Spinal cord (tissue), 10 donors: ENCODE data around the gene HYAL2. TPM values are rescaled to one million over a fixed set of nuclear protein-coding genes. Genes with fewer than 3 reads are reported as not detected.

Experiments
- DNase-seq, 6 donors: peaks; one replicate each; pipeline versions ENCODE4 v3.0.0 to v3.0.0-alpha.2; 2013 to 2015; ENCODE audit warnings: low spot score in 6 of 6, low read depth in 4 of 6
- H3K27ac ChIP-seq: one replicate; pipeline ENCODE4 v1.5.1; 2013; ENCODE audit warnings: low read depth, low read length, control low read depth
- H3K27me3 ChIP-seq: one replicate; pipeline ENCODE4 v1.6.1; 2013; ENCODE audit warnings: low read length; ENCODE audit not compliant: control insufficient read depth, insufficient read depth
- H3K36me3 ChIP-seq: one replicate; pipeline ENCODE4 v1.6.1; 2013; ENCODE audit warnings: low read length; ENCODE audit not compliant: control insufficient read depth, insufficient read depth
- H3K4me1 ChIP-seq: one replicate; pipeline ENCODE4 v1.6.1; 2013; ENCODE audit warnings: low read length; ENCODE audit not compliant: control insufficient read depth, insufficient read depth
- H3K4me3 ChIP-seq: one replicate; pipeline ENCODE4 v1.5.1; 2013; ENCODE audit warnings: low read depth, low read length, control low read depth
- H3K9me3 ChIP-seq: one replicate; pipeline ENCODE4 v1.6.1; 2013; ENCODE audit warnings: low read length; ENCODE audit not compliant: control insufficient read depth, insufficient read depth
- WGBS: methylation state at CpG from one replicate; pipeline ENCODE4 v1.1.5; 2013; ENCODE audit warnings: missing lambda C conversion rate; ENCODE audit not compliant: insufficient coverage; 5-methylcytosine and 5-hydroxymethylcytosine counted together
- polyA plus RNA-seq, 2 donors: library from polyadenylated mRNA; unstranded; fragments of 120-200 nt; gene quantifications; one replicate each; pipeline ENCODE4 v1.2.1, GENCODE V29; 2013; ENCODE audit not compliant: insufficient read length in 2 of 2
- total RNA-seq, 2 donors: library from RNA; depleted of rRNA in 1 of 2; stranded (reverse); fragments of 120-200 nt in 1 of 2; fragments of >200 nt in 1 of 2; gene quantifications; one replicate each; pipeline versions ENCODE4 v1.2.3 to v1.2.4, GENCODE V29; 2013 to 2014
- donor health status: healthy.

Gene HYAL2
- total and polyA plus RNA-seq, 4 donors: 30.0 to 92.3 (median 38.1) TPM

DNA sequence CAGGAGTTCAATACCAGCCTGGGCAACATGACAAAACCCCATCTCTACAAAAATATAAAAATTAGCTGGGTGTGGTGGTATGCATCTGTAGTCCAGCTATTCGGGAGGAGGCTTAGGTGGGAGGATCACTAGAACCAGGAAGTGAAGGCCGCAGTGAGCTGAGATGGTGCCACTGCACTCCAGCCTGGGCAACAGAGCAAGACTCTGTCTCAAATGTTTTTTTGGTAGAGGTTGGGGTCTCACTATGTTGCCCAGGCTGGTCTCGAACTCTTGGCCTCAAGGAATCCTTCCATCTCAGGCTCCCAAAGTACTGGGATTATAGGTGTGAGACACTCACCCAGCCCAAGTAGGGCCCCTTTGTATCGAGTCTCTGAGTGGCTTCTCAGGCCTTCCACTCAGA lies 28.5 kb downstream of the HYAL2 start:
- 95% methylated on average over 3 of the region's 4 CpGs for WGBS
- Histone ChIP-seq H3K4me1 (peaks cover 48% of the 10 kb centered on the region), H3K9me3 (no peaks in the 10 kb centered on the region), H3K27me3 (no peaks in the 10 kb centered on the region), H3K4me3 (no peak overlapping the region), H3K27ac (no peak overlapping the region), H3K36me3 (peaks cover 43% of the 10 kb centered on the region)
- DNase-seq: no peak

GRCh38 chr3:50293079-50293801 lies 29.3 kb downstream of the HYAL2 start:
- Histone ChIP-seq H3K4me1 (peaks cover 39% of the 10 kb centered on the region), H3K4me3 (no peak overlapping the region), H3K9me3 (no peaks in the 10 kb centered on the region), H3K27ac (peak overlapping the region; percentile 87), H3K27me3 (no peaks in the 10 kb centered on the region), H3K36me3 (peaks cover 51% of the 10 kb centered on the region)
- no peak for DNase-seq
- WGBS: 87% methylated on average over 12 of the region's 12 CpGs

DNA sequence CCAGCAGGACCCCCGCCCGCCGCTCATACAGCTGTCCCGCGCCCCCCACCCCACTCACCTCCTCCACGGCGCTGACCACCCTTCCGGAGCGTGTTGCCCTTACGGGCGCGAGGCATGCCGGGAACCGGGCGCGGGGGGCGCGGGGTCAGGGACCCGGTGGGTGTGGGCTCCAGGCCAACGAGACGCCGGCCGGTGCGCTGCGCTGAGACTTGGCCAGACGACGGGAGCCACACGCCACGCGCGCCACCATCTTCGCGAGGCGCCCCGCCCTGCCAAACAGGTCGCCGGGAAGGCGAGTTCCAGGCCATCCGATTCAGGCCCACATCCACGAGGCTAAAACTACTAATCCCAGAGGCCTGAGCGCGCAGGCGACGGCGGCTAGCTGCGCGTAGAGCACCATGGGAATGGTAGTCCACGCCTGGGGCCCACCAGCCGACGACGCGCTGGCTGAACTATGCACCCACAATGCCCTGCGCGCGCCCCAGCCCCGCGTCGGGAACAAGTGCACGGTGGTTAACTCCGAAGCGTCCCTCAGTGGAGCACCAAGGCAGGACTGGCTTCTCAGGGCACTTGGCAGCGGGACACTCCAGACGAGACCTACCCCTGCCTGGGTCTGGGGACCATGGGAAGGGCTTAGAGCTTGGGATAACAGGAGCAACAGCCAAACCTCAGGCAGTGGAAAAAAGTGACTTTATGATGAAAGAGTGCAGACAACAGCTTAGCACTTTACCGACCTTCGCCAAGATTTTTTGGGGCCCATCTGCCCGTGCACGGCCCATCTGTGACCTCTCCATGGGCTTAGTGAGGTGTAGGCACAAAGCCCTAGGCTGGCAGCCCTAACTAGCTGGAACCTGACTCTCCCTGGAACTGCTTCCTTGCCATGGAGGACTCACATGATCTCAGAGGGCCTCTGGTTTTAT lies 30.1 kb downstream of the HYAL2 start, which contains the start of gene IFRD2:
IFRD2 (minus strand) TSS at position 271 of the 920 bp plus-strand sequence; CDS start at position 116, 155 bp downstream.
- Histone ChIP-seq H3K27me3 (no peaks in the 10 kb centered on the region), H3K27ac (peak within 1 kb of the TSS; percentile 87), H3K4me1 (peaks cover 31% of the 10 kb centered on the region), H3K4me3 (peak within 1 kb of the TSS; percentile 82), H3K9me3 (no peaks in the 10 kb centered on the region), H3K36me3 (peaks cover 58% of the 10 kb centered on the region)
- 2% methylated on average over 66 of the region's 67 CpGs for WGBS
- peak; percentile 86 to 99 (median 94) for DNase-seq

DNA sequence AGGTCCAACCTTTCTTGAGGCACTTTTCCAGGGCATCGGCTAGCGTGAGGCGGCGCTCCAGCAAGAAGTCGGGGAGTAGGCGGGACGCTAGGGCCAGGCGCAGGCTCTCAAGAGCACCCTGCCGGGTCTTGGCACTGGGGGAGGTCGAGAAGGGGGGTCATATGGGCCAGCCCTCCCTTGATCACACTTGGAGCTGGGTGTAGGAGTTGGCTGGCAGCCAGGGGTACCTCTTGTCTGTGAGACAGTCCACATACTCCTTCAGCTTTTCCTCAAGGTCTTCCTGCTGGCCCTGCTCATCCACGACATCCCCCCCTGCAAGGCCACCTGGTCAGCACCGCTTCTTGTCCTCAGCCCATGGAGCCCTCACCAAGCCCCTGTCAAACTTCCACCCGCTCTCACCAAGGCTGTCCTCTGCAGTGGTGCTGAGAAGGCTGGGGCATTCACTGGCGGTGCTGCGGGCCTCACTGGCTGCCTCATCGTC lies 32.3 kb downstream of the HYAL2 start:
- Histone ChIP-seq H3K27ac (no peak overlapping the region), H3K27me3 (no peaks in the 10 kb centered on the region), H3K36me3 (peaks cover 53% of the 10 kb centered on the region), H3K9me3 (no peaks in the 10 kb centered on the region), H3K4me1 (peaks cover 29% of the 10 kb centered on the region), H3K4me3 (no peak overlapping the region)
- WGBS: 97% methylated on average over 6 of the region's 16 CpGs
- no peak for DNase-seq

DNA sequence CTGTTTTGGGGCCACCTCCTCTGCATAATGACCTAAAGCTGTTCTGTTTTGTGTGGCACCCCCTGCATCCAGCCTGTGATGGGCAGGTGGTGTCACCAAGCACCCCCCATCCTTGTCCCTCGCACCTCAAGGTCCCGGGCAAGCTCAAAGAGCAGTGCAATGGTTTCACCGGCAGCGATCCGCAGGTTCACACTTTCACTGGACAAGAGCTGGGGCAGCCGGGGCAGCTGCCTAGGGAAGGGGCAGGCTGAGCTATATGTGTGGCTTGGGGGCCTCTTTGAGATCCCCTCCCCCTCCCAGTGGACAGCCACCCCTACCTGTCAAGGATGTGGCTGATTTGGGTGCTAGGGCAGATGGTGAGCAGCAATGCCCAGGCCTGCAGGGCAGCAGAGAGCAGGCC lies 33.4 kb downstream of the HYAL2 start:
- H3K27ac ChIP-seq: no peak overlapping the region
- no peak overlapping the region for H3K4me3 ChIP-seq
- H3K4me1 ChIP-seq: peaks cover 29% of the 10 kb centered on the region
- WGBS: 90% methylated on average over 2 of the region's 6 CpGs
- H3K27me3 ChIP-seq: no peaks in the 10 kb centered on the region
- no peaks in the 10 kb centered on the region for H3K9me3 ChIP-seq
- H3K36me3 ChIP-seq: peaks cover 47% of the 10 kb centered on the region
- no peak for DNase-seq

GRCh38 chr3:50288387-50289007 lies 34.0 kb downstream of the HYAL2 start:
- 96% methylated on average over 22 of the region's 23 CpGs for WGBS
- peaks cover 47% of the 10 kb centered on the region for H3K36me3 ChIP-seq

GRCh38 chr3:50287262-50287661 lies 35.3 kb downstream of the HYAL2 start:
- Histone ChIP-seq H3K36me3 (peaks cover 47% of the 10 kb centered on the region), H3K4me3 (no peak overlapping the region), H3K27me3 (no peaks in the 10 kb centered on the region), H3K27ac (no peak overlapping the region), H3K9me3 (no peaks in the 10 kb centered on the region), H3K4me1 (peaks cover 17% of the 10 kb centered on the region)
- 87% methylated on average over 1 of the region's 1 CpG for WGBS
- DNase-seq: no peak

More at GRCh38 chr3:50288387-50289007, 34.0 kb downstream of the HYAL2 start:
- H3K27ac ChIP-seq: no peak overlapping the region
- DNase-seq: no peak
- H3K27me3 ChIP-seq: no peaks in the 10 kb centered on the region
- no peak overlapping the region for H3K4me3 ChIP-seq
- H3K4me1 ChIP-seq: peaks cover 28% of the 10 kb centered on the region
- no peaks in the 10 kb centered on the region for H3K9me3 ChIP-seq

GRCh38 chr3:50286322-50287227 lies 36.0 kb downstream of the HYAL2 start:
- no peak for DNase-seq
- H3K4me3 ChIP-seq: no peak overlapping the region
- H3K27ac ChIP-seq: no peak overlapping the region
- H3K36me3 ChIP-seq: peaks cover 47% of the 10 kb centered on the region
- H3K4me1 ChIP-seq: peaks cover 14% of the 10 kb centered on the region
- 92% methylated on average over 25 of the region's 28 CpGs for WGBS
- H3K27me3 ChIP-seq: no peaks in the 10 kb centered on the region
- H3K9me3 ChIP-seq: no peaks in the 10 kb centered on the region
